WTC11 (cell line): ENCODE data around the gene SULT1C2. TPM values are rescaled to one million over a fixed set of nuclear protein-coding genes. Genes with fewer than 3 reads are reported as not detected.

Experiments
- ATAC-seq: fragments of 200-7000 bp; cut with Tn5 transposase; 2 replicates; pipeline ENCODE4 v1.10.0; 2021; ENCODE audit warnings: mild to moderate bottlenecking, moderate library complexity
- CTCF ChIA-PET: fragments of 300-600 bp; sonication (Branson Sonifier 250); formaldehyde crosslinking; loops from one replicate; lab custom pipeline; 2021; ENCODE audit warnings: antibody characterized with exemption; lab: Charles Lee
- POLR2A ChIA-PET: fragments of 350-600 bp; sonication (Branson Sonifier 250); formaldehyde crosslinking; loops from one replicate; lab custom pipeline; 2021; ENCODE audit warnings: antibody characterized with exemption; lab: Charles Lee
- DNase-seq: peaks from one replicate; pipeline ENCODE4 v3.0.0; 2021; ENCODE audit warnings: low spot score
- H3K27ac Mint-ChIP-seq: 2 replicates; pipeline ENCODE4 v1.8.0; 2021; ENCODE audit warnings: mixed read lengths
- H3K27me3 Mint-ChIP-seq: 2 replicates; pipeline ENCODE4 v1.8.0; 2021; ENCODE audit warnings: low read depth, mild to moderate bottlenecking, moderate library complexity, mixed read lengths
- H3K36me3 Mint-ChIP-seq: 2 replicates; pipeline ENCODE4 v1.8.0; 2021; ENCODE audit warnings: mixed read lengths
- H3K4me1 Mint-ChIP-seq: 2 replicates; pipeline ENCODE4 v1.8.0; 2022; ENCODE audit warnings: mixed read lengths
- H3K4me3 Mint-ChIP-seq: 2 replicates; pipeline ENCODE4 v1.8.0; 2021; ENCODE audit warnings: mild to moderate bottlenecking, moderate library complexity, mixed read lengths
- H3K9me3 Mint-ChIP-seq: 2 replicates; pipeline ENCODE4 v1.8.0; 2021; ENCODE audit warnings: mixed read lengths
- ELF4 ChIP-seq: sonication (generic); formaldehyde crosslinking; IDR thresholded peaks from 2 replicates; pipeline ENCODE4 v1.8.1; 2022; ENCODE audit warnings: low read depth, mild to moderate bottlenecking, moderate library complexity, missing genetic modification reagents
- EMX1 ChIP-seq: fragments of 250-450 bp; sonication (Bioruptor Pico); IDR thresholded peaks from 2 replicates; pipeline ENCODE4 v1.8.0; 2021; ENCODE audit warnings: mild to moderate bottlenecking
- ESRRA ChIP-seq: sonication (generic); formaldehyde crosslinking; IDR thresholded peaks from 2 replicates; pipeline ENCODE4 v1.8.1; 2022; ENCODE audit warnings: mild to moderate bottlenecking, missing genetic modification reagents, borderline replicate concordance
- GABPB1 ChIP-seq: sonication (generic); formaldehyde crosslinking; IDR thresholded peaks from 2 replicates; pipeline ENCODE4 v1.8.1; 2023; ENCODE audit warnings: mild to moderate bottlenecking, missing genetic modification reagents
- GTF2I ChIP-seq: fragments of 250-450 bp; sonication (Bioruptor Pico); conservative IDR thresholded peaks from 2 replicates; pipeline ENCODE4 v1.4.0; 2021; ENCODE audit warnings: mild to moderate bottlenecking
- IRF2 ChIP-seq: sonication (generic); formaldehyde crosslinking; IDR thresholded peaks from 2 replicates; pipeline ENCODE4 v1.8.0; 2022; ENCODE audit warnings: low read depth, missing genetic modification reagents, borderline replicate concordance
- MXD4 ChIP-seq: fragments of 250-450 bp; sonication (Bioruptor Pico); IDR thresholded peaks from 2 replicates; pipeline ENCODE4 v1.8.0; 2021; ENCODE audit warnings: mild to moderate bottlenecking, moderate library complexity, borderline replicate concordance
- NFE2L1 ChIP-seq: sonication (generic); formaldehyde crosslinking; IDR thresholded peaks from 2 replicates; pipeline ENCODE4 v1.8.1; 2023; ENCODE audit warnings: missing genetic modification reagents
- NFYB ChIP-seq: sonication (generic); formaldehyde crosslinking; conservative IDR thresholded peaks from 2 replicates; pipeline ENCODE4 v1.8.0; 2022; ENCODE audit warnings: low read depth, missing genetic modification reagents
- OVOL2 ChIP-seq: fragments of 250-450 bp; sonication (Bioruptor Pico); IDR thresholded peaks from 2 replicates; pipeline ENCODE4 v1.9.0; 2021; ENCODE audit warnings: mild to moderate bottlenecking, borderline replicate concordance
- TCF7 ChIP-seq: sonication (generic); formaldehyde crosslinking; IDR thresholded peaks from 2 replicates; pipeline ENCODE4 v1.8.0; 2022; ENCODE audit warnings: mild to moderate bottlenecking, low read depth, missing genetic modification reagents, moderate library complexity
- TEAD1 ChIP-seq: sonication (generic); formaldehyde crosslinking; IDR thresholded peaks from 2 replicates; pipeline ENCODE4 v1.8.0; 2022; ENCODE audit warnings: mild to moderate bottlenecking, missing genetic modification reagents
- TP53 ChIP-seq: sonication (generic); formaldehyde crosslinking; IDR thresholded peaks from 2 replicates; pipeline ENCODE4 v1.8.1; 2023; ENCODE audit warnings: mild to moderate bottlenecking, missing genetic modification reagents
- ZNF138 ChIP-seq: sonication (generic); formaldehyde crosslinking; conservative IDR thresholded peaks from 2 replicates; pipeline ENCODE4 v1.8.1; 2022; ENCODE audit warnings: mild to moderate bottlenecking, moderate library complexity, missing genetic modification reagents
- ZNF317 ChIP-seq: sonication (generic); formaldehyde crosslinking; IDR thresholded peaks from 2 replicates; pipeline ENCODE4 v1.8.1; 2023; ENCODE audit warnings: low read depth, mild to moderate bottlenecking, moderate library complexity, missing genetic modification reagents, borderline replicate concordance
- ZNF671 ChIP-seq: fragments of 250-450 bp; sonication (Bioruptor Pico); IDR thresholded peaks from 2 replicates; pipeline ENCODE4 v1.8.0; 2021; ENCODE audit warnings: mild to moderate bottlenecking
- total RNA-seq: library from RNA; stranded (reverse); gene quantifications from 3 replicates; pipeline ENCODE4 v1.2.3, GENCODE V29; 2021
- TF ChIP-seq, protein P1 (sequence below): sonication (generic); formaldehyde crosslinking; IDR thresholded peaks from 2 replicates; pipeline ENCODE4 v1.8.1; 2023; ENCODE audit warnings: mild to moderate bottlenecking, missing genetic modification reagents
- TF ChIP-seq, protein P2 (sequence below): sonication (generic); formaldehyde crosslinking; IDR thresholded peaks from 2 replicates; pipeline ENCODE4 v1.8.0; 2022; ENCODE audit warnings: missing genetic modification reagents
- TF ChIP-seq, protein P3 (sequence below): sonication (generic); formaldehyde crosslinking; IDR thresholded peaks from 2 replicates; pipeline ENCODE4 v1.8.0; 2023; ENCODE audit warnings: mild to moderate bottlenecking, missing genetic modification reagents
- TF ChIP-seq, protein P4 (sequence below): fragments of 250-450 bp; sonication (Bioruptor Pico); IDR thresholded peaks from 2 replicates; pipeline ENCODE4 v1.8.0; 2021; ENCODE audit warnings: mild to moderate bottlenecking
- TF ChIP-seq, protein P5 (sequence below): sonication (generic); formaldehyde crosslinking; IDR thresholded peaks from 2 replicates; pipeline ENCODE4 v1.8.1; 2023; ENCODE audit warnings: mild to moderate bottlenecking, missing genetic modification reagents, moderate library complexity

The SULT1C2 gene
- total RNA-seq, 1 experiment from 2014 or later = 2.2 TPM

DNA sequence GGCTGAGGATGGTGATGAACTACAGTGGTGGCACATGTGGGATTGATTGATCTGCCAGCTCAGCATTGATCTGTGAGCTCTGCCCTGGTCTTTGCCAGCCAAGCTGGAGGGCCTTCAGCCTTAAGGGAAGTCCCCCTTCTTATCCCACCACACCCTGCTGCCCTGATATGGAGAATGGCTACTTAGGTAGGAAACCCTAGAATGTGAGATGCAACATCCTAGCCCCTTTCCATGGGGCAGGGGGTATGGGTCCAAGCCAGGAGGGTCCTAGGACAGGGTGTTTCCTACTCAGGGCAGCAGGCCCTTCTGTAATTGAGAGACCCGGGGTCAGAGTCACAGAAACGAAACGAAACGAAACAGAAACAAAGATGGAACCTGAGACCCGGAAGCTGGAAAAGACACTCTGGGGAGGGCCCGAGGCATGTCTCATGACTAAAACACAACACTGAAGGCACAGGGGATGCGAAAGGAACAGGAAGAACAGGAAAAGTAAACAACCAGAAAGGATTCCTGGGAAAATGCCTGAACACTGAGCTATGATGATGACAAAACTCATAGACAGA is 16.9 kb upstream of the SULT1C2 start (continued):
- TF ChIP-seq, protein P1, sequence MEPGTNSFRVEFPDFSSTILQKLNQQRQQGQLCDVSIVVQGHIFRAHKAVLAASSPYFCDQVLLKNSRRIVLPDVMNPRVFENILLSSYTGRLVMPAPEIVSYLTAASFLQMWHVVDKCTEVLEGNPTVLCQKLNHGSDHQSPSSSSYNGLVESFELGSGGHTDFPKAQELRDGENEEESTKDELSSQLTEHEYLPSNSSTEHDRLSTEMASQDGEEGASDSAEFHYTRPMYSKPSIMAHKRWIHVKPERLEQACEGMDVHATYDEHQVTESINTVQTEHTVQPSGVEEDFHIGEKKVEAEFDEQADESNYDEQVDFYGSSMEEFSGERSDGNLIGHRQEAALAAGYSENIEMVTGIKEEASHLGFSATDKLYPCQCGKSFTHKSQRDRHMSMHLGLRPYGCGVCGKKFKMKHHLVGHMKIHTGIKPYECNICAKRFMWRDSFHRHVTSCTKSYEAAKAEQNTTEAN = no peak
- TF ChIP-seq ZNF317 (CRISPR knock-in tag) = no peak
- TF ChIP-seq TP53 (CRISPR knock-in tag) = no peak
- TF ChIP-seq GABPB1 (CRISPR knock-in tag) = no peak
- no peak for TF ChIP-seq TEAD1 (CRISPR knock-in tag)
- TF ChIP-seq GTF2I (CRISPR knock-in tag) = no peak
- TF ChIP-seq, all 79 proteins: peak for 0

DNA sequence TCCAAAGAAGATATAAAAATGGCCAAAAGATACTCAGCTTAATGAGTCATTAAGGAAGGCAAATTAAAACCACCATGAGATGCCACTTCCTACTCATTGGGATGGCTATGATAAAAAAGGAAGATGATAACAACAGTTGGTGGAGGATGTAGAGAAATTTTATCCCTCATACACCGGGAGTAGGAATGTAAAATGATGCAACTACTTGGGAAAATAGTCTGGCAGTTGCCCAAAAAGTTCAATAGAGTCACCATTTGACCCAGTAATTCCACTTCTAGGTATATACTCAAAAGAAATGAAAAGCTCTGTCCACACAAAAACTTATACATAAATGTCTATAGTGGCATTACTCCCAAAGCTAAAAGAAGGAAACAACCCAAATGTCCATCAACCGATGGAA is 10.1 kb upstream of the SULT1C2 start:
- ChIA-PET POLR2A (no interaction called here), CTCF (no interaction called here)
- H3K27ac Mint-ChIP-seq = no peak overlapping the region
- H3K36me3 Mint-ChIP-seq = 0 out of 2 replicates have a peak, but pooled peaks cover 2% of the 10 kb centered on the region
- TF ChIP-seq, protein P2, sequence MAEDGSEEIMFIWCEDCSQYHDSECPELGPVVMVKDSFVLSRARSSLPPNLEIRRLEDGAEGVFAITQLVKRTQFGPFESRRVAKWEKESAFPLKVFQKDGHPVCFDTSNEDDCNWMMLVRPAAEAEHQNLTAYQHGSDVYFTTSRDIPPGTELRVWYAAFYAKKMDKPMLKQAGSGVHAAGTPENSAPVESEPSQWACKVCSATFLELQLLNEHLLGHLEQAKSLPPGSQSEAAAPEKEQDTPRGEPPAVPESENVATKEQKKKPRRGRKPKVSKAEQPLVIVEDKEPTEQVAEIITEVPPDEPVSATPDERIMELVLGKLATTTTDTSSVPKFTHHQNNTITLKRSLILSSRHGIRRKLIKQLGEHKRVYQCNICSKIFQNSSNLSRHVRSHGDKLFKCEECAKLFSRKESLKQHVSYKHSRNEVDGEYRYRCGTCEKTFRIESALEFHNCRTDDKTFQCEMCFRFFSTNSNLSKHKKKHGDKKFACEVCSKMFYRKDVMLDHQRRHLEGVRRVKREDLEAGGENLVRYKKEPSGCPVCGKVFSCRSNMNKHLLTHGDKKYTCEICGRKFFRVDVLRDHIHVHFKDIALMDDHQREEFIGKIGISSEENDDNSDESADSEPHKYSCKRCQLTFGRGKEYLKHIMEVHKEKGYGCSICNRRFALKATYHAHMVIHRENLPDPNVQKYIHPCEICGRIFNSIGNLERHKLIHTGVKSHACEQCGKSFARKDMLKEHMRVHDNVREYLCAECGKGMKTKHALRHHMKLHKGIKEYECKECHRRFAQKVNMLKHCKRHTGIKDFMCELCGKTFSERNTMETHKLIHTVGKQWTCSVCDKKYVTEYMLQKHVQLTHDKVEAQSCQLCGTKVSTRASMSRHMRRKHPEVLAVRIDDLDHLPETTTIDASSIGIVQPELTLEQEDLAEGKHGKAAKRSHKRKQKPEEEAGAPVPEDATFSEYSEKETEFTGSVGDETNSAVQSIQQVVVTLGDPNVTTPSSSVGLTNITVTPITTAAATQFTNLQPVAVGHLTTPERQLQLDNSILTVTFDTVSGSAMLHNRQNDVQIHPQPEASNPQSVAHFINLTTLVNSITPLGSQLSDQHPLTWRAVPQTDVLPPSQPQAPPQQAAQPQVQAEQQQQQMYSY (CRISPR knock-in tag) = no peak
- TF ChIP-seq ELF4 (CRISPR knock-in tag) (no peak), ZNF671 (no peak)
- ATAC-seq (no peak), DNase-seq (no peak)
- no peak overlapping the region for H3K4me3 Mint-ChIP-seq
- H3K27me3 Mint-ChIP-seq = no peaks in the 10 kb centered on the region
- H3K4me1 Mint-ChIP-seq = no peaks in the 10 kb centered on the region
- peaks cover 6% of the 10 kb centered on the region; the same call in 1 of the 2 replicates for H3K9me3 Mint-ChIP-seq

DNA sequence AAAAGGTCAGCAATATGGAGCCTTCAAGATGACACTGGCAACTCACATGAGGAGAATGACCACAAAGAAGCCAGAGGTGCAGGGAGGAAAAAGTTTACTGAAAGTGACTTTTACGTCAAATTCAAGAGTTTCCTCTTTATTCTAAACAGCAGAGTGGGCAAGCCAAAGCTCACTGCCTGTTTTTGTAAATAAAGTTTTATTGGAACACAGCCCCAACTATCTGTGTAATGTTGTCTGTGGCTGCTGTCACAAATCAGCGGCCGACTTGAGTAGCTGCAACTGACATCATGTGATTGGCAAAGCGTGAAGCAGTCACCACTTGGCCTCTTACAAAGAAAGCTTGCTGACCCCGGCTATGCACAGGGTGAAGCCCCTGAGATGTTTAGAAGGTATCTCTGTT is 9.2 kb upstream of the SULT1C2 start:
- H3K27me3 Mint-ChIP-seq = no peaks in the 10 kb centered on the region
- H3K4me1 Mint-ChIP-seq = no peaks in the 10 kb centered on the region
- H3K27ac Mint-ChIP-seq = no peak overlapping the region
- no peak for DNase-seq
- no peak overlapping the region for H3K4me3 Mint-ChIP-seq
- CTCF ChIA-PET = no interaction called here
- peaks cover 7% of the 10 kb centered on the region for H3K9me3 Mint-ChIP-seq
- 0 out of 2 replicates have a peak, but pooled peaks cover 2% of the 10 kb centered on the region for H3K36me3 Mint-ChIP-seq
- no peak for ATAC-seq
- POLR2A ChIA-PET = no interaction called here
- TF ChIP-seq NFE2L1 = no peak
- TF ChIP-seq IRF2 (CRISPR knock-in tag) = no peak
- TF ChIP-seq, protein P3, sequence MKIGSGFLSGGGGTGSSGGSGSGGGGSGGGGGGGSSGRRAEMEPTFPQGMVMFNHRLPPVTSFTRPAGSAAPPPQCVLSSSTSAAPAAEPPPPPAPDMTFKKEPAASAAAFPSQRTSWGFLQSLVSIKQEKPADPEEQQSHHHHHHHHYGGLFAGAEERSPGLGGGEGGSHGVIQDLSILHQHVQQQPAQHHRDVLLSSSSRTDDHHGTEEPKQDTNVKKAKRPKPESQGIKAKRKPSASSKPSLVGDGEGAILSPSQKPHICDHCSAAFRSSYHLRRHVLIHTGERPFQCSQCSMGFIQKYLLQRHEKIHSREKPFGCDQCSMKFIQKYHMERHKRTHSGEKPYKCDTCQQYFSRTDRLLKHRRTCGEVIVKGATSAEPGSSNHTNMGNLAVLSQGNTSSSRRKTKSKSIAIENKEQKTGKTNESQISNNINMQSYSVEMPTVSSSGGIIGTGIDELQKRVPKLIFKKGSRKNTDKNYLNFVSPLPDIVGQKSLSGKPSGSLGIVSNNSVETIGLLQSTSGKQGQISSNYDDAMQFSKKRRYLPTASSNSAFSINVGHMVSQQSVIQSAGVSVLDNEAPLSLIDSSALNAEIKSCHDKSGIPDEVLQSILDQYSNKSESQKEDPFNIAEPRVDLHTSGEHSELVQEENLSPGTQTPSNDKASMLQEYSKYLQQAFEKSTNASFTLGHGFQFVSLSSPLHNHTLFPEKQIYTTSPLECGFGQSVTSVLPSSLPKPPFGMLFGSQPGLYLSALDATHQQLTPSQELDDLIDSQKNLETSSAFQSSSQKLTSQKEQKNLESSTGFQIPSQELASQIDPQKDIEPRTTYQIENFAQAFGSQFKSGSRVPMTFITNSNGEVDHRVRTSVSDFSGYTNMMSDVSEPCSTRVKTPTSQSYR (CRISPR knock-in tag) = no peak
- no peak for TF ChIP-seq TP53 (CRISPR knock-in tag)
- TF ChIP-seq, protein P2 (CRISPR knock-in tag) = no peak
- TF ChIP-seq, protein P4, sequence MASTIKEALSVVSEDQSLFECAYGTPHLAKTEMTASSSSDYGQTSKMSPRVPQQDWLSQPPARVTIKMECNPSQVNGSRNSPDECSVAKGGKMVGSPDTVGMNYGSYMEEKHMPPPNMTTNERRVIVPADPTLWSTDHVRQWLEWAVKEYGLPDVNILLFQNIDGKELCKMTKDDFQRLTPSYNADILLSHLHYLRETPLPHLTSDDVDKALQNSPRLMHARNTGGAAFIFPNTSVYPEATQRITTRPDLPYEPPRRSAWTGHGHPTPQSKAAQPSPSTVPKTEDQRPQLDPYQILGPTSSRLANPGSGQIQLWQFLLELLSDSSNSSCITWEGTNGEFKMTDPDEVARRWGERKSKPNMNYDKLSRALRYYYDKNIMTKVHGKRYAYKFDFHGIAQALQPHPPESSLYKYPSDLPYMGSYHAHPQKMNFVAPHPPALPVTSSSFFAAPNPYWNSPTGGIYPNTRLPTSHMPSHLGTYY (CRISPR knock-in tag) = no peak
- TF ChIP-seq ZNF138 (CRISPR knock-in tag) = no peak
- TF ChIP-seq MXD4 (CRISPR knock-in tag) = no peak
- no peak for TF ChIP-seq EMX1 (CRISPR knock-in tag)
- no peak for TF ChIP-seq ESRRA (CRISPR knock-in tag)
- TF ChIP-seq, protein P5, sequence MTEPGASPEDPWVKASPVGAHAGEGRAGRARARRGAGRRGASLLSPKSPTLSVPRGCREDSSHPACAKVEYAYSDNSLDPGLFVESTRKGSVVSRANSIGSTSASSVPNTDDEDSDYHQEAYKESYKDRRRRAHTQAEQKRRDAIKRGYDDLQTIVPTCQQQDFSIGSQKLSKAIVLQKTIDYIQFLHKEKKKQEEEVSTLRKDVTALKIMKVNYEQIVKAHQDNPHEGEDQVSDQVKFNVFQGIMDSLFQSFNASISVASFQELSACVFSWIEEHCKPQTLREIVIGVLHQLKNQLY (CRISPR knock-in tag) = no peak
- TF ChIP-seq TCF7 = no peak
- TF ChIP-seq NFYB (CRISPR knock-in tag) = no peak
- no peak for TF ChIP-seq OVOL2 (CRISPR knock-in tag)
